SK-N-SH treated with all-trans-retinoic acid at 6 μM for 48 hours (cell line): ENCODE results near the gene ARID4B.

Source experiments
- GLIS3 ChIP-seq: fragments of 250-450 bp; sonication (Bioruptor Pico); IDR thresholded peaks from 2 replicates; pipeline ENCODE4 v1.5.0; 2020; ENCODE audit warnings: mild to moderate bottlenecking, moderate library complexity
- ISL1 ChIP-seq: fragments of 250-450 bp; sonication (Bioruptor Pico); IDR thresholded peaks from 2 replicates; pipeline ENCODE4 v2.1.2; 2022; ENCODE audit warnings: mild to moderate bottlenecking, moderate library complexity
- PATZ1 ChIP-seq: fragments of 250-450 bp; sonication (Bioruptor Pico); IDR thresholded peaks from 2 replicates; pipeline ENCODE4 v1.8.0; 2020; ENCODE audit warnings: mild to moderate bottlenecking, moderate library complexity, borderline replicate concordance
- PPARA ChIP-seq: fragments of 250-450 bp; sonication (Bioruptor Pico); IDR thresholded peaks from 2 replicates; pipeline ENCODE4 v1.5.0; 2020; ENCODE audit warnings: mild to moderate bottlenecking, borderline replicate concordance
- RARB ChIP-seq: fragments of 250-450 bp; sonication (Bioruptor Pico); IDR thresholded peaks from 2 replicates; pipeline ENCODE4 v1.8.0; 2021; ENCODE audit warnings: mild to moderate bottlenecking, moderate library complexity
- TCF4 ChIP-seq: fragments of 250-450 bp; sonication (Bioruptor Pico); IDR thresholded peaks from 2 replicates; pipeline ENCODE4 v1.8.0; 2021; ENCODE audit warnings: mild to moderate bottlenecking, moderate library complexity, borderline replicate concordance
- TSHZ2 ChIP-seq: fragments of 250-450 bp; sonication (Bioruptor Pico); IDR thresholded peaks from 2 replicates; pipeline ENCODE4 v1.5.0; 2020; ENCODE audit warnings: mild to moderate bottlenecking, moderate library complexity
- ZFP3 ChIP-seq: fragments of 250-450 bp; sonication (Bioruptor Pico); IDR thresholded peaks from 2 replicates; pipeline ENCODE4 v1.5.0; 2020; ENCODE audit warnings: mild to moderate bottlenecking, moderate library complexity

DNA sequence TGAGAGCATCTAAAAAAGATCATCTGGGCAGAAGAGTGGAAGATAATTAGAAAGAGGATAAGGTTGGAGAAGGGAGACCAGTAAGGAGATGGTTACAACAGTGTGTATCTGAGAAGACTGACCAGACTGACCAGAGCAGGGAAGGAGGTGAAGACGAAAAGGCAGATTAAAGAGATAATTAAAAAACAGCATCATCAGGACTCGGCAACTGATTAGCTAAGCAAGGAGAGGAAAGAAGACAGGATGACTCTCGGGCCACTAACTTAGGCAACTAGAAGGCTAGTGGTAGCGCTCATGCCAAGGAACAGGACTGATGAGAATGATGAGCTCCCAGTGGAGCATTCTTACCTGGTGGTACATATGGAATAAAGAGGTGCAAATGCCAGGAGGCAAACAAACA, 170.8 kb downstream of the ARID4B start:
- TF ChIP-seq RARB (CRISPR knock-in tag) (no peak), TSHZ2 (CRISPR knock-in tag) (no peak), ISL1 (no peak), ZFP3 (CRISPR knock-in tag) (no peak), PATZ1 (CRISPR knock-in tag) (no peak), GLIS3 (CRISPR knock-in tag) (no peak), PPARA (CRISPR knock-in tag) (no peak), TCF4 (CRISPR knock-in tag) (no peak)
